NCI-H2107 treated with DMSO at 0.1 percent for 48 hours (cell line): ENCODE data around the gene CLSTN2.

ENCODE experiments used
- DNase-seq: peaks from one replicate; lab custom pipeline; 2025; ENCODE audit not compliant: unreplicated experiment; lab: John Stamatoyannopoulos, UW

Gene CLSTN2

DNA sequence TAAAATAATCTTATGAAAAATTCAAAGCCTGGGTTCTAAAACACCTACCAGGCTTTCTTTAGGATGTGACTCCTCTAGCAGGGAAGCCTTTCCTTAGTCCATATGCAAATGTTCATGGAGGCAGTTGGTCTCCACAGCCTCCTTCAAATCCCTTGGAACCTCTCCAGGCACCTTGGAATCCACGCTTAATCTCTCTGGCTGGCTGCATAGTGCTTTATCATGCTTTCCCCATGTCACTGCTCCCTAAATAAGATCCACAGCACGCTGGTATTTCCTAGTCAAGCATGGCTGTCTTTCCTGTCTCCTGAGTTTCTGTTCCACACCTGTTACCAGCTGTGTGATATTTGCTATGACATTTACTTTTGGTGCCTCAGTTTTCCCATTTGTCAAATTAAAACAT, 71.3 kb downstream of the CLSTN2 start:
- DNase-seq = no peak

DNA sequence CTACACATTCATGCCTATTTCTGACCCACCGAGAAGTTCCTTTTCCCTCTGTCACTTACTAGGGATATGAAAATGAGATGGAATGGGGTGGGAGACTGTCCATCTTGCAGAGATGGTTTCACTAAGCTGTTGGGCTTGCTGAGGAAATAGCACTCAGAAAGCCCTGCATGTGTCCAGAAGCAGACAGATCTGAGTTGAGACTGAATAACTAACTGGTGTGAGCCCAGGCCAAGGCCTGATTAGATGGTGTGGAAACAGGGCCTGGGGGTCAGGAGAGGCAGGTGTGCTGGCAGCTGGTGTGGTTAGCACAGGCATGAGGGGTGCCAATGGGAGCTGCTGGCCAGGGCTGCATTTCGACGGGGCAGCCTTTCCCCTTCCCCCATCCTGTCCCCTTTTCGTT, 72.1 kb downstream of the CLSTN2 start:
- DNase-seq = no peak

DNA sequence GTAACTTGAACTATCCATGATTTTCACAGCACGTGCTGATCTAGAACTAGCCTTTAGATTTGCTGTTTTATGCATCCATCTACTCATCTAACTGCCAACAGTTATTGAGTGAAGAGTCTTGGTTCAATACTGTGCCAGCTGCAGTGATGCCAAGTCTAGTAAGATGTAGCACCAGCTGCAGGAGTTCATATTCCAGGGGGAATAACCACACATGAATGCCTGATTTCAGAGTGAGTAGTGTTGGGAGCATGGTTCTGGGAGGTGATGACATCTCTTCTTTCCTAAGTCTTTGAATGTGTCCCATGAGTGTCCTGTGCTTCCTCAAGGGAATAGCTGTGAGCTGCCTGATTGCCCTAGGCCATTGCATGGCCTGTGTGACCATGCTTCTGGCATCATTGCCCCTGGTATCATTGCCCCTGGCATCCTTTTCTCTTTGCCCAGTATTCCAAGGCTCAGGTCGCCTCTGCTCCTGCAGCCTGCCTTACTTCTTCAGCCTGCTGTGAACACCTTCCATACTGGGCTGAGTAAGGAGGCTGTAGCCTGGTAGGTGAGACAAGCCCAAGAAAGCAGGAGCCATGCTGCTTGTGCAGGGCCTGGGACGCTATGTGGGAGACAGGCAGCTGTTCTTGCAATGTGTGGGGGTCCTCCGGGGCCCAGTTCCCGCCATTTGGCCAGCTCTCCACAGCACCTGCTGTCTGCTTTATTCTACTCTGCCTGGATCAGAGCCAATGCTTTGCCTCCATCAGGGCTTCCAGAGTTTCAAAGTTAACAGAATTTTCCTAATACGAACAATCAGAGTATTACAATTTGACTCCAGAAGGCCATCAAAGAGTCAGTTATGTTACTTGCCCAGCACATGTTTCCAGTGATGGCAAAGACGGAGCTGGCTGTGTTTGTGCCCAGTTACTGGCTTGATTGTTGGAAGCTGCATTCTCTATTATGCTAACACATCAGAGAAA, 73.2 kb downstream of the CLSTN2 start:
- peak; percentile 18 for DNase-seq

DNA sequence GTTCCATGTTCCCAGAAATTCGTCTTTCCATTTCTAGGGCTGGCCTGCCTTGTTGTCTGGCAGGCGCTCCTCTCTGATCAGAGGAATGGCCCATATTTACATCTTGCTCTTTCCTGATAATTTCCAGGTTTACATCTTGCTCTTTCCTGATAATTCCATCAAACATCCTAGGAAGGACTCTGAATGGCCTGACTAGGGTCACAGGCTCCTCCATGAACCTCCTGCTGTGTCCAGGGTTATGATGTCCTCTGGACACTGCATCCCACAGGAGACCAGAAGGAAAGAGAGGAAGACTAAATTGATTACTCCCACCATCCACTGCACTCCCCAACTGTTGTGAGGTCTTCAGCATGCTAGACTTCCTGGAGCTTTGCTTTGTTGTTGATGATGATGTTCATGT, 75.4 kb downstream of the CLSTN2 start:
- DNase-seq = no peak

DNA sequence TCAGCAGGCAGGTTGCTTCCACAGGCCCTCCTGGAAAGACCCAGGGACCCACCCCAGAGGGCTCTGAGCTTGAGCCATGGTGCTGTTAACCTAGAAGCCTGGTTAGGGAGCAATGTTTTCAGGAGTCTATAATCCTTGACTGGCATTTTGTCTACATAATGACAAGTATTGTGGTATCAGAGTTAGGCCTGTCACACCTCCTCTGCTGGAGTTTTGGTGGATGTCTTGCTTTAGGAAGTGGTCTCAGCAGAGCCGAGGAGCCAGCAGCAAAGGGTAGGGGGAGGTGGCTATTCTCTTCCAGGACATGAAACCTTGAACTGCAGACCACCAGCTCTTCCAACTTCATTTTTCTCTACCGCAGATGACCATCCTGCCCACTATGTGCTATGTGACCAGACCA, 76.1 kb downstream of the CLSTN2 start:
- DNase-seq = no peak

DNA sequence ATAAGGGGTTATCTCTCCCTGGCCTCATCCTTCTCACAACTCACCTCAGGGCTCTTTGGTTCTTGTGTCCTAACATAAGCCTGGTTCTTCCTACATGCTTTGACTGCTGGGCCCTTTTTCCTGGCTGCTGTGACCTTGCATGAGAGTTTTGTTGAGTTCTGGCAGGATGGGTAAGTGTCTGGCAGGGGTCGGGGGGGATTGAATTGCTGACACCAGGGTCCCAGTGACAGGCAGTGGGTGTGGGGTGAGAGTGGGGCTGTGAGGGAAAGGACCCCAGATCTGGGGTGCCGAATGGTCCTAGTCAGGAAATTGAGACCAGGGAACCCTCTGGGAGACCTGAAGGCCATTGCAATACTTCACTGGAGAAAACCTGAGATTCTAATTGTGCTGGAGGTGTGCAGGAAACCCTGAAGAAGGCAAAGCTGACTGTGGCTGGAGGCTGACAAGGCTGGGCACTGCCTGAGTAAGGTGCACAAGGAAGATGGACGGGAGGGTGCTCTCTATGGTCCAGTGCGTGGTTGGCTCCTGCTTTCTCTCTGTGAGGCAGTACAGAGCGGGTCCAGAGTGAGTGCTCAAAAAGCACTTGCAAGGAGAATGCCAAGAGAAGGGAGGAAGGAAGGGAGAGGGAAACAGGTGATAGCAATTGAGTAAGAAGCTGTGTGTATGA, 76.8 kb downstream of the CLSTN2 start:
- DNase-seq = no peak

DNA sequence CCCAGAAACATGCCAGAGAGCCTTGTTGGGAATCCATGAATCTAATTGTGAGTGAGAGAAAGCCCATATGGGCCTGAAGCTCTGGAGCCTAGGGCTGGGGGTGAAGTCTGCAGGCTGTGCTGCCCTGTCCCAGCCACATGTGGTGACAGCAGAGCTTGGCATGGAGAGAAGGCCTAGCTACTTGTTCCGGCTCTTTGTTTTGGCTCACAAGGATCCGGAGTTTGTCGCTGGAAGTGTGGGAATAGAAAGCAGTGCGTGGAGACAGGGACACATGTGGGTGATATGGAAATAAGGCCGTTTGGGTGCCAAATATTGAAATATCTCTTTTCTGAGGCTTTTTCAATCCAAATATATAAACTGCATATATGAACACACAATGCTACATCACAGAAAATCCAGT, 78.2 kb downstream of the CLSTN2 start:
- DNase-seq = no peak

DNA sequence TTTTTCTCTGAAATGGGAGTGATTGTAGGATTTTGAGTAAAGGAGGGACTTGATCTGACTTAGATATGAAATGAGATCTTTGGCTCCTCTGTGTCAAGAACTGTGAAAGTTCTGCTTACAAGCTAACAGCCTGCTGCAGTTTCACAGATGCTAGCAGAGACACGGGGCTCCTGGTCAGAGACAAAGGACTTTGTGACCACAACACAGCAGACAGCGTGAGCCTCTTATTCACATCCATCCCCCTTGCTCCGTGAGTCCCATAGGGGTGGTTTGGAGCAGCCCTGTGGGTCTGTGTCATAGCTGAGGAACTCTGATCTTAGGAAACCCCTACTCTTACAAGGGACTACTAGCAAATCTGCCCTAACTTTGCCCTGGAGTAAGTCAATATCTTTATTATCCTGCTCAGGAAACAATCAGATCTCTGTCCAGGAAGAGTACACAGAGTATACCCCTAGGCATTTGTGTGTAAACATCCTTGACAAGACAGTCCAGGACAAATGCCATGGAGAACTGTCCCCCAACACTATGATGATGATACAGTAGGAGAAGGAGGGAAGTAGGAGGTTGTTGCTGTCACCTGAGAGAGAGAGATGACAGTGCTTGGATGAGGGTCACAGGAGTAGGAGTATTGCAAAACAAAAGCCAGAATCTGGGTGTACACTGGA, 80.0 kb downstream of the CLSTN2 start:
- no peak for DNase-seq

DNA sequence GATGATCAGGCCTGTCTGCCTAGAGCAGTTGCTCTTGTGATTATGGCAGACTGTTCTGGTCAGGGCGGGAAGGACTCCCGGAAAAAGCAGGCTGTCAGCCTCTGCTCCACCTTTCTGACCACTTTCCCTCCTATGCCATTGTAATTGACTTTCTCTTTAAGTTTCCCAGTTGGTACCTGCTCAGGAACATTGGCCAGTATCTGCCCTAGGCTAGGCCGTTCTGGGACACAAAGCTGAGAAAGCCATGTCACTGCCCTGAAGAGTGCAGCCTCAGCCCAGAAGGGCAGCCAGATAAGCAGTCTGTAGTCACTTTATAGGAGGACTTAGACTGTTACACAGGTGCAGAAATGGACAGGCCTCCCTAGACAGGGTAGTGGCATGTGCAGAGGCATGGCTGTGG, 80.8 kb downstream of the CLSTN2 start:
- DNase-seq = no peak

DNA sequence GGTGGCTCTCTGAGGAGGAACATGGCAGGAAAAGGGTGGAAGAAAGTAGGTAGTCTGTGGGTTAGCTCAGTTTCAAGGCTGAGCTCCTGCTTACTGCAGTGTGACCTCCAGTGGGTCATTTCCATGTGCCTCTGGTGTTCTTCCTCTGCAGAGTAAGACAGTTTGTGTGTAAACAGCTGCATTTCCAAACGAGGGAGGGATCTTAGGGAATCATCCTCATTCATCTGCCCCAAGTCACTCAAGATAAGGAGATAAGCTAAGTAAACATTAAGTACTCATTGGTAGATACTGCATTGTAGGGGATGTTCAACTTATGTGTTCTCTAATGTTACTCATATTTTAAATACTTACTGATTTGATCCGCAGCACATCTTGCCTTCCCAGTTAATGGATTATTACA, 83.6 kb downstream of the CLSTN2 start:
- DNase-seq = no peak

DNA sequence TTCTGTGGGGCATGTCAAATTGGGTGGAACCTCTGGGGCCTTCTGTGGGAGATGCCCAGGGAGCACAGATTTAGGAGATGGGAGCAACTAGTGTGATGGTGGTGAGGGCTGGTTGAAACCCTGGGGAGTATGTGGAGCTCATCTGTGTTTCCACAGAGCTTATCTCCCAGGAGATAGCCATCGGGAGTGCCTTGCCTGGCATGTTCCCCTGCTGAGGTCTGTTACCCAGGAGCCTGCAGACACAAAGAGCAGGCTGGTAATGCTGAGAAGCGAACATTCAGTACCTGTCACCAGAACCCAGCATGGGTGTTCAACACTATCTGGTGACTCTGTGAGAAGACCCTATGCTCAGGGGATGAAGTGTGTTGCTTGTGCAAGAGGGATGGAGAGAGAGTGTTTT, 85.0 kb downstream of the CLSTN2 start:
- no peak for DNase-seq

DNA sequence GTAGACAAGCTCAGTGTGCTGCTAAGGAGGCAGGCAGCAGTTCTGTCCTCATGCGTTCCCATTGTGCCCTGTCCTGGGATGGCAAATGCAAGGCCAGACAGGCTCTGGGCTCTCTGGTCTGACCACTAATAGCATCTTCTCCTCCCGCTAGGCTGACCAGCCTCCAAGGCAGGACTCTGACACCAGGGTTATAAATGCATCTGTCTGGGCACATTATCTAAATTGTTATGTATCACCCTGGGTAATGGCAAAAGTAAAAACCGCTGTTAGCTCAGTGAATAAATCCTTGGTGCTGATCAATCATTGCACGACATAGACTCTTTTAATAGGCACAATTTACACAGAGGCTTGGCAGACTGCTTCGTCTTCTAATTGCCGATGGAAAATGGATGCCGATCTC, 85.6 kb downstream of the CLSTN2 start:
- no peak for DNase-seq

DNA sequence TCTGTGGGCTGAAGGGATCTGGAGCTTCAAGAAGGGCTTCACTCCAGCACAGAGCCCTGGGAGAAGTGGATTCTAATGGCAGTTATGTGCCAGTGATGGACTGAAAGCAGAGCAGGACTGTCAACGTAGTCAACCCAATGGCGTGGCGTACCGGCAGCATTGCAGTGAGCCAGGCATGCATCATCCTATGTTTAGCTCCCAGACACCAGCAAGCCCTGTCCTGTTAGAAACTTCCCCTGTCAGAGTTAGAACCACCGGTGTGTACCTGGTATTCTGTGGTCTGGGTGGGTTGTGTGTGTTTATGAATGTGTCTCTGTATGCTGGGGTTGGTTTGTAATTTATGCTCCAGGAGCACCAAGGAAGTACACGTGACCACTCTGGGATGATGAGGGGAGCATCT, 86.3 kb downstream of the CLSTN2 start:
- DNase-seq = no peak

DNA sequence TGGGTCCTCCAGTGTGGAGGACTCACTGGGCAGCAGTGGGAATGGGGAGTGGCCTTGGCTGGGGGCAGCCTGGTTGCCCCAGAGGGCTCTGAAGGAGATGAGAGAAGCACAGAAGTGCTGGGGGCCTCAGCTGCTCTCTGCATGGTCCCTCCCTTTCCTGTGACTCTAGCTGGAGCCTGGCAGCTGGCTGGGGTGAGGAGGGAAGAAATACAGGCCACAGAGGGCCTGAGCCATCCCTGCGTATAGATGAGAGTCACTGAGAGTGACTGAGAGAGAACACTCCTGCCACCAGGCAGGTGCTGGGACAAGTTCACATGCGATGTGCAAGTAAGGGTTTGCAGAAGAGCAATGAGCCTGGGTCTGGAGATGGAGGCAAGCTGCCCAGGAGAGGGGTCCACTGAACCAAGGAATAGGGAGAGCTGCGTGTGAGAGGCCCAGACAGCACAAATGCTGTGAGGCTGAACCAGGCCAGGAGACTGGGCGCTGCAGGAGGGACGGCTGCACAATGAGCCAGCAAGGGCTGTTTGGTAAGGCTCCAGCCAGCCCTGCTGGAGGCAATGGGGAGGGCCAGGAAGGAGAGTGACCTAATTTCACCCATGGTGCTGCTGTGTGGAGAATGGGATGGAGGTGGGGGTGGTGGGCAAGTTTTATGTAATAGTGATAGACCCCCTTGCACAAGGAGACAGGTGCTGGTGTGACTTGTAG, 87.2 kb downstream of the CLSTN2 start:
- no peak for DNase-seq

DNA sequence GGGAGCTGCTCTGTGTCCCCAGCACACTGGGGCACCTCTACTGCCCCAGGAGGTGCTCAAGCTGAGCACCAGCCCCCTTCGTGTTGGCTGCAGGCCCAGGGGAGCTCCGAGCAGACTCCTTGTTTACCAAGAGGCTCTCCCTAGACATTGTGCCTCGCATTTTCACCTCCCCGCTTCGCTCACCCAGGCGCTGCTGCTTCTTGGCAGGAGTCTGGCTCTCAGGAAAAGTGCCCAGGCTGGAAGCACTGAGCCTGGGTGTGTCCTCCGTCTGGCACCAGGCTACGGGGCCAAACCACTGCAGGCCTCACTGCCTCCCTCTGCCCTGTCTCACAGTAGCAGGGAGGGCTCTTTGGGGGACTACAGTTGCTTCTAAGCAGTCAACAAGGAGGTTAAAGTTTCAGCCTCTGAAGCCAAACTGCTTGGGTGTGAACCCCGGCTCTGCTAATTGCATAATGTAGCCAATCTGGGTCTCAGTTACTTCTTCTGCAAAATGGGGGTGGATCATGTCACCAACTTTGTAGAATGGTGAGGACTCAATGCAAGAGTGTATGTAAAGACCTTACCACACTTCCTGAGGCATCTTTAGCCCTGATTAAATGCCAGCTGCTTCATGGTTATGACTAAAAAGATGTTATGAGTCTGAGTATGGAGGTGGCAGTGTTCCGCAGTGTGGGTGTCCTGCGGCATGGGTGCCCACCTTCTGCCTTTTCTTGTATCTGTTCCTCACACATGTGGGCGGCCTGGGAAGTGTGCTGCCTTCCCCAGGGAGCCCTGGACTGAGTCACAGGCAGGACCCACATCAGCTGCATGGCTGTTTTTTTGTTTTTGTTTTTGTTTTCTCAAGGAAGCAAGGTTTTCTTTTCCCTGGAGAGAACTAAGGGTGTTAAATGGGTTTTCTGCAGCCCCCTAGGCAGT, 88.9 kb downstream of the CLSTN2 start:
- peak; percentile 31 for DNase-seq

DNA sequence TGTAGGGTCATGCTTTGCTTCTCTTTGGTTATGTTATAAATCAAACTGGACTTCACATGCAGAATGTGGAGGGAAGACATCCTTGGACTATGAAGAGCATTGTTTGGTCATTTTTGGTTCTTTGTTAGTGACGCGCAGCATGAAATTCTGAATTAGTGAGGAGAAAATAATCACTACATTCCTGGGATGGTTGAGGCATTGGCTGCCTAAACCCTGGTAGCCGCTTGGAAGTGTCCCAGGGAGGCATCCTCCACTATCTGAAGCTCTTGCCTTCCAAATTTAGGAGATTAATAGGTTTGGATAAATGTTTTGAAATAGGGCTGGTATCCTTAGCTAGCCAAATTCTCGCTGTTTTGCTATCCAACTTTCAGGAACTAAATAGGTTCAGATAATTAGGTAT, 96.2 kb downstream of the CLSTN2 start:
- DNase-seq = no peak

DNA sequence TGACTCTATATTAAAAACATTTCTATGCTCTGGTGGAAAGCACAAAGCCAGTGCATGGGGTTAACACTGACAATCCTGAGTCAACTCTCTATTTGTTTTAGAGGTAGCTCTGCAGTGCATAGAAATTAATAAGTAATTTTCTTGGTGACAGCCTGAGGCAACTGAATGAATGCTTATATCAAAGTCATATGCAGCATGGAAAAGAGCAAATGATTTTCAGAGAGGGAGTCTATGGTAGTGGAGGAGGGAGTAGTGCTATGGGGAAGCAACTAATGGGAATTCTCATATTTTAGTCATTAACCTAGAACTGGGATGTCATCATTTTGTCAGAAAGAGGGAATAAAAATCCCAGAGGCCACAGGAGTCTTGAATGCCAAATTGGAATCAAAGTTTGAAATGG, 99.1 kb downstream of the CLSTN2 start:
- DNase-seq = no peak

DNA sequence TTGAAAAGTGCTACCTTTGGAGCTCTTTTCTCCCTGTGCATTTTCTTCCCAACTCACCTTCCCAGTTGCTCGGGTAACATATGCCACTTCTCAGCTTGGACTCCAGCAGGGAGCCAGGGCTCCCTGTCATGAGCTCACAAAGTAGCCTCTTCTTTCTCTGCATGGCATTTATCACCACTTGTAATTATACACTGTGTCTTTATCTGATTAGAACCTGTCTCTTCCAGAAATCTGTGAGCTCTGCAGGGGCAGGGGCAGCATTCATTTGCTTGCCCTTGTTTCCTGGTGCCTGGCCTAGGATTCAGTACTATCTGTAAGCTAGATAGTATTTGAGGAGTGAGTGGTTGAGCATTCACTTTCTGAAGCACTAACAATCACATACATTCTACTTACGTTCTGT, 100.9 kb downstream of the CLSTN2 start:
- DNase-seq = peak; percentile 39

DNA sequence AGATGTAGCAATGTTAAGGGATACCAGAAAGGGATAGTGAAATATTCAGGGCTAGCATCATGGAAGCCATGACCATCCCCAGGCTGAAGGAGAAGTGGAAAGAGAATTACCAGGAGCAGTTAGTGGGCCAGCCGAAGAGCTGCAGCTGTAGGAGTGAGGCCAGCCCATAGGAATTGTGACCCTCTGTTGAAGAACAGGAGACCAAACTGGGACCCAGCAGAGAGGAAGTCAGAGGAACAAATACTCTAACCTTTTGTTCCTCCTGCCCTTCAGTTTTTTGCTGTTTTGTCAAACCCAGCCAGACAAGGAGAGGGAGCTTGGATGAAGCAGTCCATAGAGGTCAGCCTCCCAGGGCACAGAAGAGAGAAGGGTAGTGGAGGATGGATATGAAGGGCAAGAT, 115.4 kb downstream of the CLSTN2 start:
- no peak for DNase-seq
